ENCODE results near the gene ELAVL1.

Gene ELAVL1

GRCh38 chr19:7926727-7927604 lies 78.5 kb downstream of the ELAVL1 start:
- no peak for DNase-seq (ENCODE audit: low read depth)
- TF ChIP-seq, protein P1, sequence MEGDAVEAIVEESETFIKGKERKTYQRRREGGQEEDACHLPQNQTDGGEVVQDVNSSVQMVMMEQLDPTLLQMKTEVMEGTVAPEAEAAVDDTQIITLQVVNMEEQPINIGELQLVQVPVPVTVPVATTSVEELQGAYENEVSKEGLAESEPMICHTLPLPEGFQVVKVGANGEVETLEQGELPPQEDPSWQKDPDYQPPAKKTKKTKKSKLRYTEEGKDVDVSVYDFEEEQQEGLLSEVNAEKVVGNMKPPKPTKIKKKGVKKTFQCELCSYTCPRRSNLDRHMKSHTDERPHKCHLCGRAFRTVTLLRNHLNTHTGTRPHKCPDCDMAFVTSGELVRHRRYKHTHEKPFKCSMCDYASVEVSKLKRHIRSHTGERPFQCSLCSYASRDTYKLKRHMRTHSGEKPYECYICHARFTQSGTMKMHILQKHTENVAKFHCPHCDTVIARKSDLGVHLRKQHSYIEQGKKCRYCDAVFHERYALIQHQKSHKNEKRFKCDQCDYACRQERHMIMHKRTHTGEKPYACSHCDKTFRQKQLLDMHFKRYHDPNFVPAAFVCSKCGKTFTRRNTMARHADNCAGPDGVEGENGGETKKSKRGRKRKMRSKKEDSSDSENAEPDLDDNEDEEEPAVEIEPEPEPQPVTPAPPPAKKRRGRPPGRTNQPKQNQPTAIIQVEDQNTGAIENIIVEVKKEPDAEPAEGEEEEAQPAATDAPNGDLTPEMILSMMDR (IDR thresholded peaks at IDR 0.05; ENCODE audit: low read length, missing control alignments) = no peak
- no peak overlapping the region for H3K4me3 ChIP-seq (replicated peaks; ENCODE audit: low read depth, low read length)

- TF ChIP-seq, protein P1 (IDR thresholded peaks at IDR 0.05; ENCODE audit: low read length, missing control alignments) = no peak
- DNase-seq (ENCODE audit: low read depth) = peak; percentile 51
- H3K4me3 ChIP-seq (replicated peaks; ENCODE audit: low read depth, low read length) = peak within 1 kb of the TSS; percentile 42
These were observed 79.3 kb downstream of the ELAVL1 start, which contains the start of gene CTXN1 for GRCh38 chr19:7926021-7926726. TSS of gene CTXN1 (minus strand) at chr19:7926135. CDS start at chr19:7925538, 597 bp downstream.

DNA sequence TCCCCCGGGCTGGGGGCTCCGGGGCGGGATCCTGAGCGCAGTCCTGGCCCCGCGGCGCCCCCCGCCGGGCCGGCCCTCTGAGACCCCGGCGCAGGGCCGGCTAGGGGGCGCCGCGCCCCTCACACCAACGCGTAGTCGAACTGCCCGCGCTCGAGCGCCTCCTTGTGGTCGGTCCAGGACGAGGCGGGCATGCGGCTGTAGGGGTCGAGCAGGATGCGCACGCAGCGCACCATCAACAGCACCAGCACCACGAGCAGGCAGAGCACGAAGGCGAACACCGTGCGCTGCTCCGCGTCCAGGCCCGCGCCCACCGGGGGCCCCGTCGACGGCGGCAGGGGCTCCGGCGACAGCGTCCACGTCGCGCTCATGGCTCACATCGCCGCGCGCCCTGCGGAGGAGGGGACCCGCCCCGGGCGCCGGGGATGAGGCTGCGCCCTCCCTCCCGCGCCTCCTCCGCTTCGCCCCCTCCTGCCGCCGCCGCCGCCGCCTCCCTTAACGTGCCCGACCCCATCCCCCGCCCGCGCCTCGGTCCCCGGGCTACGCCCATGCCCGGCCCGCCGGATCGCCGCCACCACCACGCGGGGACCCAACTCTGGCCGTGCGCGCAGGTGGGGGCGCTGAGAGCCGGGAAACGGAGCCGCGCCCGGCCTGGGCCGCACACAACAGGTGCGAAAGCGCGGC lies 80.1 kb downstream of the ELAVL1 start:
- TF ChIP-seq, protein P1 (IDR thresholded peaks at IDR 0.05; ENCODE audit: low read length, missing control alignments) = peak; percentile 63

DNA sequence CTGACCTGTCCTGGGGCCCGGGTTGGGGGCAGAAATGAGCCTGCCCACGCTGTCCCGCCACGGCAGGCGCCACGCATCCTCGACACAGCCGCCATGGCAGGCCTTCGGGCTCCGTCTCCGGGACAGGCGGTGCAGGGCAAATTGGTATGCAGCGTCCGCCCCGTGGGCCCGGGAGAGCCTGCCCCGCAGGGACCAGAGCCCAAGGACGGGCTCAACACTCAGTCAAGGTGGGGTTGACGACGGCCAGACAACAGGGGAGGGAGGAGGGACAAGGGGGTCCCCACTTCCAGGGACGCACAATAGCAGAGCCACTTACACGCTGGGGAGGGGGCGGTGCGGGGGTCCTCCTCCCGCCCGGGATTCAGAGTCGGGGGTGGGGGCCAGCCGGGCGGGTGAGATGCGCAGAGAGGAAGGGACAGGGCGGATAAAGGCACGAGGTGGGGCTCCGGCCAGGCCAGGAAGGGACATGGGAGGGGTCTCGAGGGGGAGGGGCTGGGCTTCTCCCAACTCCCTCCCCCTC lies 80.7 kb downstream of the ELAVL1 start:
- H3K4me3 ChIP-seq (replicated peaks; ENCODE audit: low read depth, low read length) = no peak overlapping the region
- TF ChIP-seq, protein P1 (IDR thresholded peaks at IDR 0.05; ENCODE audit: low read length, missing control alignments) = no peak
- no peak for DNase-seq (ENCODE audit: low read depth)

More for the DNA sequence above, 80.1 kb downstream of the ELAVL1 start:
- peak overlapping the region; percentile 19 for H3K4me3 ChIP-seq (replicated peaks; ENCODE audit: low read depth, low read length)
- peak; percentile 80 for DNase-seq (ENCODE audit: low read depth)

DNA sequence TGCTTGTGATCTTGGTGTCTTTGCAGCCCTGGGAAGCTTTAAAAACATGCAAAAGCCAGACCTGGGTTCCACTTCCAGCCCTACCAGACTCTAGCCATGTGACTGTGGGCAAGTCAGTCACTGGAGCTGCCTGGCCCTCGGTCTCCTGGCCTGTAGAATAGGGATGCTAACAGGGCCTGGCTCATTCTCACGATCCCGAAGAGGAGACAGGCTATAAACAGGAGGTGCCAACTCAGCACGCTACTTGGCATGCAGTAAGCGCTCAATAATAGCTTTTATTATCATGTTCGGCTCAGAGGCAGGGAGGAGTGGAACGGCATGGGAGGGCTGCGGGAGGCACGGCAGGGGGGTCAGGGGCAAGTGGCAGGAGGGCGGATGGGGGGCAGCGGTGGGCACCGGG lies 81.2 kb downstream of the ELAVL1 start:
- H3K4me3 ChIP-seq (replicated peaks; ENCODE audit: low read depth, low read length) = no peak overlapping the region
- TF ChIP-seq, protein P1 (IDR thresholded peaks at IDR 0.05; ENCODE audit: low read length, missing control alignments) = no peak
- DNase-seq (ENCODE audit: low read depth) = no peak

- TF ChIP-seq, protein P1 (IDR thresholded peaks at IDR 0.05; ENCODE audit: low read length, missing control alignments) = no peak
- H3K4me3 ChIP-seq (replicated peaks; ENCODE audit: low read depth, low read length) = no peak overlapping the region
- no peak for DNase-seq (ENCODE audit: low read depth)
These were observed 81.9 kb downstream of the ELAVL1 start for GRCh38 chr19:7923295-7924191.
